Neural cell (in vitro differentiated cells): Measurements from ENCODE around the gene DYNC1I2. TPM values are rescaled to one million over a fixed set of nuclear protein-coding genes. Genes with fewer than 3 reads are reported as not detected.

Experiments
- H2AFZ ChIP-seq: fragments of 200-600, 300-800 bp; sonication (generic), shearing (Covaris generic); 2 replicates; pipeline ENCODE4 v1.6.0; 2014; ENCODE audit warnings: low read depth, mild to moderate bottlenecking, antibody characterized with exemption, low read length, moderate library complexity
- H3F3A ChIP-seq: fragments of 200-600 bp; shearing (Covaris generic); 2 replicates; pipeline ENCODE4 v1.6.1; 2016; ENCODE audit warnings: mild to moderate bottlenecking, moderate library complexity, mixed read lengths, antibody characterized with exemption, low read length; ENCODE audit not compliant: insufficient read depth, poor library complexity, severe bottlenecking
- H3K27ac ChIP-seq: fragments of 200-600, 300-800 bp; sonication (generic), shearing (Covaris generic); 2 replicates; pipeline ENCODE4 v1.5.1; 2014; ENCODE audit warnings: mild to moderate bottlenecking, low read length, moderate library complexity
- H3K27me3 ChIP-seq: fragments of 300-800, 200-600 bp; sonication (generic), shearing (Covaris generic); 2 replicates; pipeline ENCODE4 v1.6.0; 2014; ENCODE audit warnings: mild to moderate bottlenecking, low read depth, low read length, moderate library complexity; ENCODE audit not compliant: insufficient read depth
- H3K36me3 ChIP-seq: fragments of 300-800, 200-600 bp; sonication (generic), shearing (Covaris generic); 2 replicates; pipeline ENCODE4 v1.5.1; 2014; ENCODE audit warnings: mild to moderate bottlenecking, antibody characterized with exemption, low read length, moderate library complexity; ENCODE audit not compliant: insufficient read depth
- H3K4me2 ChIP-seq: fragments of 300-800, 200-600 bp; sonication (generic), shearing (Covaris generic); 2 replicates; pipeline ENCODE4 v1.6.0; 2014; ENCODE audit warnings: mild to moderate bottlenecking, low read length
- H3K4me3 ChIP-seq: fragments of 300-800, 200-600 bp; sonication (generic), shearing (Covaris generic); 2 replicates; pipeline ENCODE4 v1.5.1; 2014; ENCODE audit warnings: mild to moderate bottlenecking, low read length, moderate library complexity
- H3K79me2 ChIP-seq: fragments of 200-600 bp; shearing (Covaris generic); replicated peaks from 2 replicates; pipeline ENCODE4 v1.6.0; 2014; ENCODE audit warnings: mild to moderate bottlenecking, low read length, moderate library complexity; ENCODE audit not compliant: insufficient read depth
- H3K9ac ChIP-seq: fragments of 300-800, 200-600 bp; sonication (generic), shearing (Covaris generic); 2 replicates; pipeline ENCODE4 v1.6.1; 2016; ENCODE audit warnings: mild to moderate bottlenecking, low read length, mixed read lengths
- H3K9me2 ChIP-seq: fragments of 200-600 bp; shearing (Covaris generic); 2 replicates; pipeline ENCODE4 v1.6.1; 2016; ENCODE audit warnings: mild to moderate bottlenecking, low read length, mixed read lengths; ENCODE audit not compliant: insufficient read depth
- H3K9me3 ChIP-seq: fragments of 200-600, 300-800 bp; sonication (generic), shearing (Covaris generic); 2 replicates; pipeline ENCODE4 v1.6.1; 2016; ENCODE audit warnings: mild to moderate bottlenecking, mixed run types, low read length, moderate library complexity, mixed read lengths
- H4K20me1 ChIP-seq: fragments of 200-600 bp; shearing (Covaris generic); 2 replicates; pipeline ENCODE4 v1.6.1; 2016; ENCODE audit warnings: mild to moderate bottlenecking, mixed run types; ENCODE audit not compliant: insufficient read depth
- EP300 ChIP-seq: fragments of 450-650 bp; conservative IDR thresholded peaks from 2 replicates; pipeline ENCODE4 v1.6.1; 2014; ENCODE audit warnings: antibody characterized with exemption, mild to moderate bottlenecking, moderate library complexity; ENCODE audit not compliant: poor library complexity, severe bottlenecking
- EZH2 ChIP-seq: fragments of 200-600, 300-800 bp; shearing (Covaris generic), sonication (generic); IDR thresholded peaks from 2 replicates; pipeline ENCODE4 v1.6.1; 2014; ENCODE audit warnings: antibody characterized with exemption, low read length, borderline replicate concordance, mild to moderate bottlenecking; ENCODE audit not compliant: insufficient read depth, poor library complexity, severe bottlenecking
- POLR2AphosphoS5 ChIP-seq: IDR thresholded peaks from 2 replicates; pipeline ENCODE4 v1.6.1; 2012
- RAD21 ChIP-seq: fragments of 450-650 bp; conservative IDR thresholded peaks from 2 replicates; pipeline ENCODE4 v1.6.1; 2014; ENCODE audit warnings: antibody characterized with exemption, mild to moderate bottlenecking, moderate library complexity
- SMC3 ChIP-seq: fragments of 450-650 bp; conservative IDR thresholded peaks from 2 replicates; pipeline ENCODE4 v1.6.1; 2014; ENCODE audit warnings: antibody characterized with exemption, mild to moderate bottlenecking, moderate library complexity; ENCODE audit not compliant: poor library complexity
- polyA plus RNA-seq: library from polyadenylated mRNA; depleted of rRNA; stranded (reverse); fragments of >200 nt; gene quantifications from 2 replicates; pipeline ENCODE4 v1.2.3, GENCODE V29; 2014
- TF ChIP-seq, protein P1 (sequence below): fragments of 450-650 bp; IDR thresholded peaks from 2 replicates; pipeline ENCODE4 v1.5.1; 2014; ENCODE audit warnings: antibody characterized with exemption, mild to moderate bottlenecking, moderate library complexity; ENCODE audit not compliant: poor library complexity, severe bottlenecking
- TF ChIP-seq, protein P2 (sequence below): IDR thresholded peaks from 2 replicates; pipeline ENCODE4 v1.6.1; 2012; ENCODE audit warnings: borderline replicate concordance

DYNC1I2 gene
- polyA plus RNA-seq, 1 donor from 2014 or later, result 561 TPM

DNA sequence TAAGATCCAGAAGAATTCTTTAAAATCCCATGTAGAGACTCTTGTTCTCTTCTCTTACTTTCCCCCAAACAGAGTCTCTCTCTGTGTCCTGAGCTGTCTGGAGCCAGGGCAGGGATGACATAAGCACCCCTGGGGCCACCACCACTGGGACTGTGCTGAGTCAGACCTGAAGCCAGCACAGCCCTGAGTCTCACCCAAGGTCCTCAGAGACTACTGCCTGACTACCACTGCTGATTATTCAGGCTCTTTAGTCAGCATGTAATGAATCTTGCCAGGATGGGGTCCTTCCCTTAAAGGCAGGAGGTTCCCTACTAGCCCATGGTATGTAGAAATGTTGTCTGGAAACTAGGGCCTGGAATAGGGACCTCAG lies 34.9 kb upstream of the DYNC1I2 start:
- Histone ChIP-seq H3K79me2 (no peaks in the 10 kb centered on the region), H3K9me2 (no peaks in the 10 kb centered on the region), H3K27me3 (no peaks in the 10 kb centered on the region), H3K36me3 (no peaks in the 10 kb centered on the region), H3K27ac (no peak overlapping the region), H3K9me3 (peaks cover 4% of the 10 kb centered on the region), H3K4me3 (no peak overlapping the region), H3F3A (no peaks in the 10 kb centered on the region), H3K9ac (no peak overlapping the region), H3K4me2 (no peak overlapping the region), H2AFZ (no peak overlapping the region), H4K20me1 (no peaks in the 10 kb centered on the region)
- TF ChIP-seq POLR2AphosphoS5 (no peak), RAD21 (no peak), EZH2 (no peak)
- TF ChIP-seq, protein P1, sequence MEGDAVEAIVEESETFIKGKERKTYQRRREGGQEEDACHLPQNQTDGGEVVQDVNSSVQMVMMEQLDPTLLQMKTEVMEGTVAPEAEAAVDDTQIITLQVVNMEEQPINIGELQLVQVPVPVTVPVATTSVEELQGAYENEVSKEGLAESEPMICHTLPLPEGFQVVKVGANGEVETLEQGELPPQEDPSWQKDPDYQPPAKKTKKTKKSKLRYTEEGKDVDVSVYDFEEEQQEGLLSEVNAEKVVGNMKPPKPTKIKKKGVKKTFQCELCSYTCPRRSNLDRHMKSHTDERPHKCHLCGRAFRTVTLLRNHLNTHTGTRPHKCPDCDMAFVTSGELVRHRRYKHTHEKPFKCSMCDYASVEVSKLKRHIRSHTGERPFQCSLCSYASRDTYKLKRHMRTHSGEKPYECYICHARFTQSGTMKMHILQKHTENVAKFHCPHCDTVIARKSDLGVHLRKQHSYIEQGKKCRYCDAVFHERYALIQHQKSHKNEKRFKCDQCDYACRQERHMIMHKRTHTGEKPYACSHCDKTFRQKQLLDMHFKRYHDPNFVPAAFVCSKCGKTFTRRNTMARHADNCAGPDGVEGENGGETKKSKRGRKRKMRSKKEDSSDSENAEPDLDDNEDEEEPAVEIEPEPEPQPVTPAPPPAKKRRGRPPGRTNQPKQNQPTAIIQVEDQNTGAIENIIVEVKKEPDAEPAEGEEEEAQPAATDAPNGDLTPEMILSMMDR, result no peak

GRCh38 chr2:171655586-171655985 lies 31.7 kb upstream of the DYNC1I2 start:
- H3K9me2 ChIP-seq, result no peaks in the 10 kb centered on the region
- no peak overlapping the region for H2AFZ ChIP-seq
- no peak overlapping the region for H3K4me2 ChIP-seq
- H4K20me1 ChIP-seq, result no peaks in the 10 kb centered on the region
- H3K9me3 ChIP-seq, result peaks cover 4% of the 10 kb centered on the region
- no peak overlapping the region for H3K9ac ChIP-seq
- no peaks in the 10 kb centered on the region for H3K27me3 ChIP-seq
- no peaks in the 10 kb centered on the region for H3K36me3 ChIP-seq
- TF ChIP-seq RAD21 (no peak), POLR2AphosphoS5 (no peak), SMC3 (no peak), EZH2 (no peak), EP300 (no peak)
- TF ChIP-seq, protein P1, result no peak
- no peak overlapping the region for H3K4me3 ChIP-seq
- H3F3A ChIP-seq, result no peaks in the 10 kb centered on the region
- no peaks in the 10 kb centered on the region for H3K79me2 ChIP-seq
- no peak overlapping the region for H3K27ac ChIP-seq

DNA sequence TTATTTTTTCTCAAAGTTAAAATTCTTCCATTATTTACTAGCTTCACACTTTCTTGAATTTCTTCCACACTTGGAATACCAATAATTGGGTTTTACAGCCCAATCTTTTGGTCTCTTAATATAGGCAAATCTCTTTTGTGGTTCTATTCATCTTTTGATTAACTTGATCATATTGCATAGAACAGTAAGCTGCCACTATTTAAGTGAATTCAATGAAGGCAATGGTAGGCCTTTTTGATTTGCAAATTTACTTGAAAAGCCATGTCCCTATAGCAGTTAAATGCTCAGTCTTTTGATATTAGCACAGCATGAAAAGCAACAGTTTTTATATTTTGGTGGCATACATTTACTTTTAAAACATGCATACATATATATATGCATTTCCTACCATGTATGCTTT lies 20.2 kb upstream of the DYNC1I2 start:
- H3K79me2 ChIP-seq, result no peaks in the 10 kb centered on the region
- H3K27me3 ChIP-seq, result no peaks in the 10 kb centered on the region
- no peaks in the 10 kb centered on the region for H3K36me3 ChIP-seq
- TF ChIP-seq, protein P2, sequence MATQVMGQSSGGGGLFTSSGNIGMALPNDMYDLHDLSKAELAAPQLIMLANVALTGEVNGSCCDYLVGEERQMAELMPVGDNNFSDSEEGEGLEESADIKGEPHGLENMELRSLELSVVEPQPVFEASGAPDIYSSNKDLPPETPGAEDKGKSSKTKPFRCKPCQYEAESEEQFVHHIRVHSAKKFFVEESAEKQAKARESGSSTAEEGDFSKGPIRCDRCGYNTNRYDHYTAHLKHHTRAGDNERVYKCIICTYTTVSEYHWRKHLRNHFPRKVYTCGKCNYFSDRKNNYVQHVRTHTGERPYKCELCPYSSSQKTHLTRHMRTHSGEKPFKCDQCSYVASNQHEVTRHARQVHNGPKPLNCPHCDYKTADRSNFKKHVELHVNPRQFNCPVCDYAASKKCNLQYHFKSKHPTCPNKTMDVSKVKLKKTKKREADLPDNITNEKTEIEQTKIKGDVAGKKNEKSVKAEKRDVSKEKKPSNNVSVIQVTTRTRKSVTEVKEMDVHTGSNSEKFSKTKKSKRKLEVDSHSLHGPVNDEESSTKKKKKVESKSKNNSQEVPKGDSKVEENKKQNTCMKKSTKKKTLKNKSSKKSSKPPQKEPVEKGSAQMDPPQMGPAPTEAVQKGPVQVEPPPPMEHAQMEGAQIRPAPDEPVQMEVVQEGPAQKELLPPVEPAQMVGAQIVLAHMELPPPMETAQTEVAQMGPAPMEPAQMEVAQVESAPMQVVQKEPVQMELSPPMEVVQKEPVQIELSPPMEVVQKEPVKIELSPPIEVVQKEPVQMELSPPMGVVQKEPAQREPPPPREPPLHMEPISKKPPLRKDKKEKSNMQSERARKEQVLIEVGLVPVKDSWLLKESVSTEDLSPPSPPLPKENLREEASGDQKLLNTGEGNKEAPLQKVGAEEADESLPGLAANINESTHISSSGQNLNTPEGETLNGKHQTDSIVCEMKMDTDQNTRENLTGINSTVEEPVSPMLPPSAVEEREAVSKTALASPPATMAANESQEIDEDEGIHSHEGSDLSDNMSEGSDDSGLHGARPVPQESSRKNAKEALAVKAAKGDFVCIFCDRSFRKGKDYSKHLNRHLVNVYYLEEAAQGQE, result no peak
- no peak overlapping the region for H3K4me3 ChIP-seq
- H3K27ac ChIP-seq, result no peak overlapping the region
- H4K20me1 ChIP-seq, result no peaks in the 10 kb centered on the region
- H2AFZ ChIP-seq, result no peak overlapping the region
- no peak overlapping the region for H3K4me2 ChIP-seq
- H3K9ac ChIP-seq, result no peak overlapping the region
- no peaks in the 10 kb centered on the region for H3K9me2 ChIP-seq
- no peaks in the 10 kb centered on the region for H3K9me3 ChIP-seq
- H3F3A ChIP-seq, result no peaks in the 10 kb centered on the region
